Tibial nerve (tissue), 3 donors: ENCODE data around the gene CCDC7.
"Not testable (repeated sequence)": the region's sequence is repeated elsewhere in the genome, so short reads cannot be mapped to it uniquely, and the experiment has no call there.

Experiments
- POLR2A ChIP-seq, 2 donors: fragments of 450-650 bp; IDR thresholded peaks; one replicate each; pipeline ENCODE4 v1.6.1; 2017; ENCODE audit warnings: antibody characterized with exemption in 2 of 2, mild to moderate bottlenecking in 2 of 2, moderate library complexity in 2 of 2
- TF ChIP-seq, protein P1 (sequence below), 5 experiments: fragments of 200-600 bp in 3 of 5; fragments of 450-650 bp in 2 of 5; sonication (generic) in 3 of 5; IDR thresholded peaks; one replicate each; pipeline ENCODE4 v1.5.1; 2016 to 2019; ENCODE audit warnings: antibody characterized with exemption in 5 of 5, mild to moderate bottlenecking in 3 of 5, moderate library complexity in 2 of 5

DNA sequence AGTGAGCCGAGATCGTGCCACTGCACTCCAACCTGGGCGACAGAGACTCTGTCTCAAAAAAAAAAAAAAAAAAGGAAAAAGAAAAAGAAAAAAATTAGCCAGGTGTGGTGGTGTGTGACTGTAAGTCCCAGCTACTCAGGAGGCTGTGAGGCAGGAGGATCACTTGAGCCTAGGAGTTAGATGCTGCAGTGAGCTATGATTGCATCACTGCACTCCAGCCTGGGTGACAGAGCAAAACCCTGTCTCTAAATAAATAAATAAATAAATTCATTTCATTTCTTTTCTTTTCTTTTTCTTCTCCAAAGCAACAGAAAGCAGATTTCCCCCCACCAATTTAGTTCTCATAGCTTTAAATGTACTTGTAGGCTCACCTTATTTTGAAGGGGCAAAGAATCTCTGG is 48.8 kb upstream of the CCDC7 start:
- TF ChIP-seq POLR2A (IDR thresholded peaks at IDR 0.05) = not testable (repeated sequence)
- TF ChIP-seq, protein P1, sequence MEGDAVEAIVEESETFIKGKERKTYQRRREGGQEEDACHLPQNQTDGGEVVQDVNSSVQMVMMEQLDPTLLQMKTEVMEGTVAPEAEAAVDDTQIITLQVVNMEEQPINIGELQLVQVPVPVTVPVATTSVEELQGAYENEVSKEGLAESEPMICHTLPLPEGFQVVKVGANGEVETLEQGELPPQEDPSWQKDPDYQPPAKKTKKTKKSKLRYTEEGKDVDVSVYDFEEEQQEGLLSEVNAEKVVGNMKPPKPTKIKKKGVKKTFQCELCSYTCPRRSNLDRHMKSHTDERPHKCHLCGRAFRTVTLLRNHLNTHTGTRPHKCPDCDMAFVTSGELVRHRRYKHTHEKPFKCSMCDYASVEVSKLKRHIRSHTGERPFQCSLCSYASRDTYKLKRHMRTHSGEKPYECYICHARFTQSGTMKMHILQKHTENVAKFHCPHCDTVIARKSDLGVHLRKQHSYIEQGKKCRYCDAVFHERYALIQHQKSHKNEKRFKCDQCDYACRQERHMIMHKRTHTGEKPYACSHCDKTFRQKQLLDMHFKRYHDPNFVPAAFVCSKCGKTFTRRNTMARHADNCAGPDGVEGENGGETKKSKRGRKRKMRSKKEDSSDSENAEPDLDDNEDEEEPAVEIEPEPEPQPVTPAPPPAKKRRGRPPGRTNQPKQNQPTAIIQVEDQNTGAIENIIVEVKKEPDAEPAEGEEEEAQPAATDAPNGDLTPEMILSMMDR (IDR thresholded peaks at IDR 0.05) = not testable (repeated sequence)
